MCF 10A (cell line): ENCODE measurements around the gene PLAGL2. TPM values are rescaled to one million over a fixed set of nuclear protein-coding genes. Genes with fewer than 3 reads are reported as not detected.
"Not testable (repeated sequence)": the region's sequence is repeated elsewhere in the genome, so short reads cannot be mapped to it uniquely, and the experiment has no call there.

Source experiments
- BruUV-seq: library from RNA; stranded (reverse); fragments of 400-500 nt; replicated peaks from 2 replicates; lab custom pipeline; 2021; lab: Mats Ljungman, UMichigan
- CTCF ChIA-PET: fragments of 300-600 bp; sonication (Branson Sonifier 250); formaldehyde crosslinking; extraction: SDS; loops from one replicate; lab custom pipeline; 2021; ENCODE audit warnings: antibody characterized with exemption, inconsistent platforms; lab: Yijun Ruan, JAX
- POLR2A ChIA-PET: fragments of 300-600, 350-650 bp; sonication (Branson Sonifier 250); formaldehyde crosslinking; extraction: SDS; loops from one replicate; lab custom pipeline; 2020; ENCODE audit warnings: antibody characterized with exemption, inconsistent platforms; lab: Yijun Ruan, JAX
- DNase-seq: peaks from one replicate; pipeline ENCODE4 v3.0.0-alpha.2; 2018; ENCODE audit not compliant: unreplicated experiment
- H3K27ac Mint-ChIP-seq: one replicate; pipeline ENCODE4 v1.8.0; 2022; ENCODE audit warnings: mild to moderate bottlenecking, low read depth, mixed read lengths; ENCODE audit not compliant: unreplicated experiment
- H3K27me3 Mint-ChIP-seq: one replicate; pipeline ENCODE4 v1.8.0; 2022; ENCODE audit warnings: mixed read lengths; ENCODE audit not compliant: insufficient read depth, unreplicated experiment
- H3K36me3 Mint-ChIP-seq: one replicate; pipeline ENCODE4 v1.8.0; 2022; ENCODE audit warnings: mild to moderate bottlenecking, moderate library complexity, mixed read lengths; ENCODE audit not compliant: insufficient read depth, unreplicated experiment
- H3K4me1 Mint-ChIP-seq: one replicate; pipeline ENCODE4 v1.8.0; 2022; ENCODE audit warnings: mixed read lengths; ENCODE audit not compliant: insufficient read depth, unreplicated experiment
- H3K4me3 Mint-ChIP-seq: one replicate; pipeline ENCODE4 v1.8.0; 2022; ENCODE audit warnings: mild to moderate bottlenecking, moderate library complexity, mixed read lengths; ENCODE audit not compliant: unreplicated experiment
- H3K9me3 Mint-ChIP-seq: one replicate; pipeline ENCODE4 v1.8.0; 2022; ENCODE audit warnings: mixed read lengths; ENCODE audit not compliant: unreplicated experiment
- CTCF ChIP-seq: fragments of 200-600 bp; IDR thresholded peaks from one replicate; pipeline ENCODE4 v1.8.0; 2022; ENCODE audit warnings: antibody characterized with exemption, mild to moderate bottlenecking; ENCODE audit not compliant: unreplicated experiment
- intact Hi-C: fragments of 100-400 bp; cut with micrococcal nuclease; formaldehyde crosslinking; loops from 2 replicates; pipeline ENCODE4 v1.14.1; 2022
- total RNA-seq: library from RNA; stranded (reverse); gene quantifications from 2 replicates; pipeline ENCODE4 v1.2.3, GENCODE V29; 2022

The PLAGL2 gene
- total RNA-seq, 1 experiment from 2014 or later: 18.6 TPM

- ChIA-PET CTCF (interaction anchor here (0.8 kb wide), 1 partner anchor 653 kb away, joined by 5 read pairs; no protein-coding TSS in a partner anchor), POLR2A (interaction anchor here (1.4 kb wide), 1 partner anchor 10 kb away, joined by 7 read pairs; no protein-coding TSS in a partner anchor)
- BruUV-seq: no TSS peak
- DNase-seq: no peak
- Mint-ChIP-seq H3K4me1 (no peaks in the 10 kb centered on the region), H3K4me3 (no peak overlapping the region), H3K9me3 (no peaks in the 10 kb centered on the region), H3K27ac (no peak overlapping the region), H3K36me3 (no peaks in the 10 kb centered on the region), H3K27me3 (peaks cover 12% of the 10 kb centered on the region)
- no peak for TF ChIP-seq CTCF
- intact Hi-C loops: no loop called here
Observed at GRCh38 chr20:32249030-32249738, 41.6 kb upstream of the PLAGL2 start.

- Mint-ChIP-seq H3K9me3 (no peaks in the 10 kb centered on the region), H3K27ac (no peak overlapping the region), H3K4me3 (no peak overlapping the region), H3K36me3 (no peaks in the 10 kb centered on the region), H3K4me1 (no peaks in the 10 kb centered on the region), H3K27me3 (peaks cover 12% of the 10 kb centered on the region)
- POLR2A ChIA-PET: interaction anchor here (0.6 kb wide), 1 partner anchor 27 kb away, joined by 4 read pairs; no protein-coding TSS in a partner anchor
- CTCF ChIA-PET: interaction anchor here (0.5 kb wide), 1 partner anchor 9 kb away, joined by 5 read pairs; no protein-coding TSS in a partner anchor
- BruUV-seq: no TSS peak
- DNase-seq: no peak
- intact Hi-C loops: no loop called here
- no peak for TF ChIP-seq CTCF
Observed at GRCh38 chr20:32248043-32248442, 40.5 kb upstream of the PLAGL2 start.

GRCh38 chr20:32246208-32246607, 38.7 kb upstream of the PLAGL2 start:
- H3K9me3 Mint-ChIP-seq, H3K27me3 Mint-ChIP-seq, POLR2A ChIA-PET, DNase-seq, H3K27ac Mint-ChIP-seq, H3K4me3 Mint-ChIP-seq, intact Hi-C loops, H3K36me3 Mint-ChIP-seq, BruUV-seq, H3K4me1 Mint-ChIP-seq: not testable (repeated sequence)
- CTCF ChIA-PET: interaction anchor here (1.0 kb wide), 1 partner anchor 15 kb away, joined by 5 read pairs; no protein-coding TSS in a partner anchor

- Mint-ChIP-seq H3K4me1 (no peaks in the 10 kb centered on the region), H3K27ac (no peak overlapping the region), H3K9me3 (no peaks in the 10 kb centered on the region), H3K27me3 (no peaks in the 10 kb centered on the region), H3K36me3 (no peaks in the 10 kb centered on the region), H3K4me3 (no peak overlapping the region)
- POLR2A ChIA-PET: no interaction called here
- TF ChIP-seq CTCF: no peak
- CTCF ChIA-PET: interaction anchor here (0.6 kb wide), 1 partner anchor 65 kb away, joined by 5 read pairs; no protein-coding TSS in a partner anchor
- intact Hi-C loops: no loop called here
- BruUV-seq: no TSS peak
- DNase-seq: no peak
Observed at GRCh38 chr20:32244959-32245358, 37.4 kb upstream of the PLAGL2 start.
